GM12878 (cell line): Measurements from ENCODE around the gene CAB39. TPM values are rescaled to one million over a fixed set of nuclear protein-coding genes. Genes with fewer than 3 reads are reported as not detected.

Experiments used
- ATAC-seq: fragments of 200-7000 bp; cut with Tn5 transposase; 3 replicates; pipeline ENCODE4 v1.9.1; 2020; ENCODE audit warnings: mild to moderate bottlenecking, moderate library complexity
- BruUV-seq: library from RNA; stranded (reverse); fragments of 400-500 nt; replicated peaks from 2 replicates; lab custom pipeline; 2021; lab: Mats Ljungman, UMichigan
- CTCF ChIA-PET: fragments of 300-600 bp; sonication (Branson Sonifier 250); formaldehyde crosslinking; extraction: SDS; loops from one replicate; lab custom pipeline; 2021; ENCODE audit warnings: inconsistent platforms; lab: Yijun Ruan, JAX
- POLR2A ChIA-PET: fragments of 350-600 bp; formaldehyde crosslinking; extraction: SDS; loops from one replicate; lab custom pipeline; 2021; ENCODE audit warnings: inconsistent platforms; lab: Charles Lee
- RAD21 ChIA-PET: fragments of 300-600 bp; sonication (Branson Sonifier 250); formaldehyde crosslinking; loops from one replicate; lab custom pipeline; 2023; ENCODE audit warnings: antibody characterized with exemption; ENCODE audit not compliant: unreplicated experiment; lab: Charles Lee
- SMC1A ChIA-PET: fragments of 300-600 bp; sonication (Branson Sonifier 250); formaldehyde crosslinking; loops from one replicate; lab custom pipeline; 2023; ENCODE audit not compliant: unreplicated experiment, uncharacterized antibody; lab: Charles Lee
- DNase-seq: peaks from one replicate; pipeline ENCODE4 v3.0.0-alpha.2; 2011; ENCODE audit warnings: low read depth, low spot score
- FAIRE-seq: peaks from 3 replicates; lab custom pipeline; 2011; peaks lifted over from hg19 to GRCh38; lab: Jason Lieb, UNC
- H2AFZ ChIP-seq: 2 replicates; pipeline ENCODE4 v1.6.0; 2011; ENCODE audit warnings: low read depth, low read length, control low read depth; ENCODE audit not compliant: control insufficient read depth
- H3K27ac ChIP-seq: 2 replicates; pipeline ENCODE4 v1.5.1; 2011; ENCODE audit warnings: control low read depth; ENCODE audit not compliant: control insufficient read depth, insufficient read depth
- H3K27me3 ChIP-seq, 2 experiments: replicated peaks in 1 of 2; 2 replicates each; pipeline versions ENCODE4 v1.6.0 to v1.6.1; 2011; ENCODE audit warnings: low read length in 1 of 2; ENCODE audit not compliant: control insufficient read depth in 2 of 2, insufficient read depth in 2 of 2
- H3K36me3 ChIP-seq, 2 experiments: 2 replicates each; pipeline ENCODE4 v1.5.1; 2011; ENCODE audit warnings: low read length in 1 of 2; ENCODE audit not compliant: control insufficient read depth in 2 of 2, insufficient read depth in 2 of 2
- H3K4me1 ChIP-seq: 2 replicates; pipeline ENCODE4 v1.6.1; 2011; ENCODE audit warnings: mild to moderate bottlenecking, low read length, moderate library complexity, mixed read lengths; ENCODE audit not compliant: control insufficient read depth, insufficient read depth
- H3K4me2 ChIP-seq: 2 replicates; pipeline ENCODE4 v1.6.0; 2011; ENCODE audit warnings: control low read depth; ENCODE audit not compliant: control insufficient read depth, insufficient read depth
- H3K4me3 ChIP-seq: fragments of 200-600 bp; sonication (generic); 2 replicates; pipeline ENCODE4 v1.5.1; 2016
- H3K79me2 ChIP-seq: 2 replicates; pipeline ENCODE4 v1.6.0; 2011; ENCODE audit warnings: low read length; ENCODE audit not compliant: control insufficient read depth, insufficient read depth
- H3K9ac ChIP-seq: 2 replicates; pipeline ENCODE4 v1.8.0; 2011; ENCODE audit warnings: low read length, control low read depth, mixed read lengths; ENCODE audit not compliant: control insufficient read depth, insufficient read depth
- H3K9me3 ChIP-seq: replicated peaks from 3 replicates; pipeline ENCODE4 v1.5.1; 2011; ENCODE audit warnings: mild to moderate bottlenecking, low read length; ENCODE audit not compliant: control insufficient read depth, insufficient read depth
- H4K20me1 ChIP-seq: 2 replicates; pipeline ENCODE4 v1.6.0; 2011; ENCODE audit not compliant: control insufficient read depth, insufficient read depth
- CREM ChIP-seq: IDR thresholded peaks from 2 replicates; pipeline ENCODE4 v1.6.1; 2014; ENCODE audit warnings: antibody characterized with exemption, low read depth
- RAD21 ChIP-seq: IDR thresholded peaks from 2 replicates; pipeline ENCODE4 v1.6.1; 2011; ENCODE audit warnings: mild to moderate bottlenecking, low read depth, low read length, moderate library complexity; ENCODE audit not compliant: insufficient read depth
- SMAD5 ChIP-seq: IDR thresholded peaks from 2 replicates; pipeline ENCODE4 v1.6.1; 2016; ENCODE audit warnings: antibody characterized with exemption, low read depth
- SMARCA5 ChIP-seq: fragments of 450-650 bp; IDR thresholded peaks from 2 replicates; pipeline ENCODE4 v1.6.1; 2017; ENCODE audit warnings: mild to moderate bottlenecking
- YY1 ChIP-seq: IDR thresholded peaks from 2 replicates; pipeline ENCODE4 v1.6.1; 2011; ENCODE audit warnings: low read depth, mild to moderate bottlenecking, low read length
- WGBS: methylation state at CpG from one replicate; pipeline ENCODE4 v1.1.6; 2016; ENCODE audit warnings: low lambda C conversion rate; ENCODE audit not compliant: insufficient replicate concordance, insufficient coverage; ENCODE audit errors: missing lambda C conversion rate; 5-methylcytosine and 5-hydroxymethylcytosine counted together
- in situ Hi-C: fragments of 300-500 bp; cut with MboI; formaldehyde crosslinking; loops from 9 replicates; pipeline ENCODE4 v1.14.3; 2018; ENCODE audit warnings: mixed read lengths
- intact Hi-C: fragments of 100-400 bp; cut with micrococcal nuclease; formaldehyde crosslinking; loops from one replicate; pipeline ENCODE4 v1.14.2; 2022; ENCODE audit not compliant: unreplicated experiment
- polyA plus RNA-seq, 11 experiments: library from polyadenylated mRNA; depleted of rRNA in 4 of 11; unstranded in 6 of 11; stranded (reverse) in 5 of 11; fragments of >200 nt; fragmentation: Nextera tagmentation in 4 of 11; fragmentation: Illumina TruSeq in 1 of 11; extraction: Ambion mirVana in 4 of 11; extraction: Trizol in 1 of 11; gene quantifications; 1 replicate in 1 of 11; 2 replicates in 10 of 11; pipeline versions ENCODE4 v1.2.1 to v1.2.3, GENCODE V29; 2011 to 2016; ENCODE audit warnings: inconsistent platforms in 2 of 11, missing spikeins in 2 of 11, low read depth in 1 of 11
- total RNA-seq, 4 experiments: library from RNA; depleted of rRNA in 3 of 4; stranded (reverse); fragments of >200 nt in 3 of 4; fragmentation: Illumina TruSeq in 1 of 4; extraction: Trizol in 1 of 4; gene quantifications; 2 replicates each; pipeline versions ENCODE4 v1.2.1 to v1.2.3, GENCODE V29; 2013 to 2021

The CAB39 gene
- total and polyA plus RNA-seq, 10 of the 15 experiments (the other 5 are each of a cell fraction or from before 2014, with no cell fraction given): 13.3 to 129 (median 62.9) TPM

GRCh38 chr2:230824406-230824978 lies 111.8 kb downstream of the CAB39 start (continued):
- no peak for TF ChIP-seq CREM
- TF ChIP-seq SMARCA5: 0 out of 2 replicates have a peak, but pooled peaks have one; percentile 23
- TF ChIP-seq YY1: peak; percentile 56; the same call in 1 of the 2 replicates
- peak; percentile 91 for TF ChIP-seq RAD21

- in situ Hi-C loops: no loop called here
- H3K79me2 ChIP-seq: no peaks in the 10 kb centered on the region
- no peaks in the 10 kb centered on the region; the same call in 1 of the 2 replicates for H4K20me1 ChIP-seq
- no peak overlapping the region for H3K4me2 ChIP-seq
- DNase-seq (no peak), FAIRE-seq (no peak), ATAC-seq (no peak)
- no TSS peak for BruUV-seq
- H3K27me3 ChIP-seq: no peaks in the 10 kb centered on the region
- H3K36me3 ChIP-seq: peaks cover 0 to 2% of the 10 kb centered on the region in 2 experiments; a peak in 3 of 4 replicates
- H3K4me3 ChIP-seq: no peak overlapping the region
- ChIA-PET SMC1A (interaction anchor here (1.2 to 3.1 kb wide), 5 partner anchors 11 to 99 kb away, joined by 3 to 13 read pairs (median 6); no protein-coding TSS in a partner anchor), POLR2A (interaction anchor here (0.6 to 0.7 kb wide), 7 partner anchors 8 to 635 kb away, joined by 3 to 6 read pairs (median 5); no protein-coding TSS in a partner anchor), RAD21 (interaction anchor here (0.7 to 4.4 kb wide), 4 partner anchors 22 to 227 kb away, joined by 3 to 52 read pairs (median 14); no protein-coding TSS in a partner anchor), CTCF (interaction anchor here (0.6 to 3.6 kb wide), 7 partner anchors 15 to 270 kb away, joined by 3 to 29 read pairs (median 8); no protein-coding TSS in a partner anchor)
- intact Hi-C loops: loop anchor here (5.0 to 10.0 kb wide), 2 partner anchors 569 to 587 kb away; partner anchors contain the start of gene B3GNT7
- H3K9ac ChIP-seq: no peak overlapping the region
- no peak overlapping the region for H3K27ac ChIP-seq
- TF ChIP-seq SMAD5: no peak
- 0% methylated on average over 1 of the region's 1 CpG for WGBS
- H3K9me3 ChIP-seq: peaks cover 3% of the 10 kb centered on the region; the same call in 1 of the 3 replicates
- peaks cover 5% of the 10 kb centered on the region; the same call in 1 of the 2 replicates for H3K4me1 ChIP-seq
- H2AFZ ChIP-seq: no peak overlapping the region
These were observed 112.7 kb downstream of the CAB39 start for GRCh38 chr2:230825354-230825753.
